ENCODE results near the gene SFXN5.

DNA sequence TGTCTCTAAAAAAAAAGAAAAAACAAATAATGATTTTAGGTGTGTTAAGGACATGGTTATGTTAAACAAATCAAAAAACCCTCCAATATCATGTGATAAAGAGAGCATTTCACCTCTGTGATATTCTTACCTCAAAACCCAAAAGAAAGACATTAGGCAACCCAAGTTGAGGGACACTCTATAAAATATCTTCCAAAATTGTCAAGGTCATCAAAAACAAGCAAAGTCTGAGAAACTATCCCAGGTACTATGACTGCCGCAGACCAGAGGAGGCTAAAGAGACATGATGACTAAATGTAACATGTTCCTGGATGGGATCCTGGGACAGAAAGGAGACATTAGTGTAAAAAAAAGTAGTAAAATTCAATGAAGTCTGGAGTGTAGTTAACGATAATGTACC lies 4.5 kb downstream of the SFXN5 start:
- TF ChIP-seq CTCF (IDR thresholded peaks at IDR 0.05; ENCODE audit: insufficient read depth, low read length, poor library complexity, severe bottlenecking) (no peak), EZH2phosphoT487 (conservative IDR thresholded peaks at IDR 0.05; ENCODE audit: low read length) (no peak)
